GM23338 (cell line): Measurements from ENCODE around the gene CEBPE. TPM values are rescaled to one million over a fixed set of nuclear protein-coding genes. Genes with fewer than 3 reads are reported as not detected.
A peak's percentile ranks its signal among the peaks of the same experiment; 100 is the strongest.

Experiments used
- ATAC-seq: fragments of 200-7000 bp; cut with Tn5 transposase; 3 replicates; pipeline ENCODE4 v1.9.1; 2020
- DNase-seq: peaks from one replicate; pipeline ENCODE4 v3.0.0-alpha.2; 2015; ENCODE audit warnings: low spot score
- H2AFZ ChIP-seq: fragments of 200-600 bp; sonication (generic); 2 replicates; pipeline ENCODE4 v1.8.0; 2016; ENCODE audit warnings: antibody characterized with exemption, mild to moderate bottlenecking, moderate library complexity
- H3F3A ChIP-seq: fragments of 200-600 bp; sonication (generic); replicated peaks from 2 replicates; pipeline ENCODE4 v1.8.0; 2017; ENCODE audit warnings: antibody characterized with exemption, mixed run types, low read depth
- H3K27ac ChIP-seq: fragments of 200-600 bp; sonication (generic); 2 replicates; pipeline ENCODE4 v1.6.1; 2016; ENCODE audit warnings: low read depth
- H3K27me3 ChIP-seq: fragments of 200-600 bp; sonication (generic); 2 replicates; pipeline ENCODE4 v1.8.0; 2016; ENCODE audit warnings: mild to moderate bottlenecking, mixed run types, moderate library complexity; ENCODE audit not compliant: insufficient read depth
- H3K36me3 ChIP-seq: fragments of 200-600 bp; sonication (generic); 2 replicates; pipeline ENCODE4 v1.8.0; 2016; ENCODE audit warnings: mild to moderate bottlenecking; ENCODE audit not compliant: insufficient read depth
- H3K4me1 ChIP-seq: fragments of 200-600 bp; sonication (generic); 2 replicates; pipeline ENCODE4 v1.8.0; 2016; ENCODE audit warnings: mild to moderate bottlenecking, moderate library complexity; ENCODE audit not compliant: insufficient read depth
- H3K4me2 ChIP-seq: fragments of 200-600 bp; sonication (generic); 2 replicates; pipeline ENCODE4 v1.7.1; 2017; ENCODE audit warnings: mixed run types
- H3K4me3 ChIP-seq: fragments of 200-600 bp; sonication (generic); 2 replicates; pipeline ENCODE4 v1.6.1; 2016; ENCODE audit warnings: mixed run types
- H3K79me2 ChIP-seq: fragments of 200-600 bp; sonication (generic); replicated peaks from 2 replicates; pipeline ENCODE4 v1.8.0; 2017; ENCODE audit warnings: mild to moderate bottlenecking; ENCODE audit not compliant: insufficient read depth
- H3K9me2 ChIP-seq: fragments of 200-600 bp; sonication (generic); 2 replicates; pipeline ENCODE4 v1.8.0; 2017; ENCODE audit not compliant: insufficient read depth
- H4K20me1 ChIP-seq: fragments of 200-600 bp; sonication (generic); replicated peaks from 2 replicates; pipeline ENCODE4 v1.8.0; 2017; ENCODE audit warnings: mild to moderate bottlenecking; ENCODE audit not compliant: insufficient read depth
- H3K27ac Mint-ChIP-seq: 2 replicates; pipeline ENCODE4 v1.8.0; 2020; ENCODE audit warnings: inconsistent platforms, mild to moderate bottlenecking, moderate library complexity, mixed read lengths
- H3K27me3 Mint-ChIP-seq: 3 replicates; pipeline ENCODE4 v1.8.0; 2022; ENCODE audit warnings: low read depth, mild to moderate bottlenecking, moderate library complexity, mixed read lengths, inconsistent platforms; ENCODE audit not compliant: insufficient read depth, poor library complexity
- H3K36me3 Mint-ChIP-seq: 3 replicates; pipeline ENCODE4 v1.8.0; 2021; ENCODE audit warnings: low read depth, mild to moderate bottlenecking, inconsistent platforms, moderate library complexity, mixed read lengths
- H3K4me1 Mint-ChIP-seq: 3 replicates; pipeline ENCODE4 v1.8.0; 2020; ENCODE audit warnings: mild to moderate bottlenecking, inconsistent platforms, mixed read lengths
- H3K4me3 Mint-ChIP-seq: 3 replicates; pipeline ENCODE4 v1.8.0; 2021; ENCODE audit warnings: moderate library complexity, mild to moderate bottlenecking, inconsistent platforms, mixed read lengths
- H3K9me3 Mint-ChIP-seq: 3 replicates; pipeline ENCODE4 v1.8.0; 2020; ENCODE audit warnings: moderate library complexity, mild to moderate bottlenecking, inconsistent platforms, mixed read lengths
- CREB1 ChIP-seq: fragments of 250-450 bp; sonication (Bioruptor Pico); IDR thresholded peaks from 2 replicates; pipeline ENCODE4 v1.5.0; 2020; ENCODE audit warnings: low read depth, mild to moderate bottlenecking, moderate library complexity
- EZH2phosphoT487 ChIP-seq: fragments of 200-600 bp; sonication (generic); IDR thresholded peaks from one replicate; pipeline ENCODE4 v1.8.1; 2018; ENCODE audit warnings: antibody characterized with exemption; ENCODE audit not compliant: unreplicated experiment
- POLR2AphosphoS5 ChIP-seq: IDR thresholded peaks from 2 replicates; pipeline ENCODE4 v1.6.1; 2016; ENCODE audit warnings: antibody characterized with exemption, low read depth
- STAT1 ChIP-seq: IDR thresholded peaks from one replicate; pipeline ENCODE4 v1.6.1; 2016; ENCODE audit warnings: antibody characterized with exemption; ENCODE audit not compliant: unreplicated experiment
- ZNF331 ChIP-seq: fragments of 250-450 bp; sonication (Bioruptor Pico); IDR thresholded peaks from 2 replicates; pipeline ENCODE4 v1.5.0; 2020; ENCODE audit warnings: low read depth, mild to moderate bottlenecking, moderate library complexity
- polyA plus RNA-seq: library from polyadenylated mRNA; unstranded; fragments of >200 nt; fragmentation: Nextera tagmentation; extraction: Ambion mirVana; gene quantifications from 2 replicates; pipeline ENCODE4 v1.2.1, GENCODE V29; 2016
- total RNA-seq: library from RNA; depleted of rRNA; stranded (reverse); fragments of >200 nt; shearing (Covaris generic); gene quantifications from 2 replicates; pipeline ENCODE4 v1.2.3, GENCODE V29; 2014
- TF ChIP-seq, protein P1 (sequence below): IDR thresholded peaks from 2 replicates; pipeline ENCODE4 v1.6.1; 2016; ENCODE audit warnings: antibody characterized with exemption
- TF ChIP-seq, protein P2 (sequence below): fragments of 250-450 bp; sonication (Bioruptor Pico); IDR thresholded peaks from 2 replicates; pipeline ENCODE4 v1.5.0; 2020; ENCODE audit warnings: mild to moderate bottlenecking, moderate library complexity
- TF ChIP-seq, protein P3 (sequence below): IDR thresholded peaks from one replicate; pipeline ENCODE4 v1.6.1; 2018; ENCODE audit warnings: antibody characterized with exemption; ENCODE audit not compliant: unreplicated experiment

The CEBPE gene
- total and polyA plus RNA-seq, 2 experiments from 2014 or later = not detected

DNA sequence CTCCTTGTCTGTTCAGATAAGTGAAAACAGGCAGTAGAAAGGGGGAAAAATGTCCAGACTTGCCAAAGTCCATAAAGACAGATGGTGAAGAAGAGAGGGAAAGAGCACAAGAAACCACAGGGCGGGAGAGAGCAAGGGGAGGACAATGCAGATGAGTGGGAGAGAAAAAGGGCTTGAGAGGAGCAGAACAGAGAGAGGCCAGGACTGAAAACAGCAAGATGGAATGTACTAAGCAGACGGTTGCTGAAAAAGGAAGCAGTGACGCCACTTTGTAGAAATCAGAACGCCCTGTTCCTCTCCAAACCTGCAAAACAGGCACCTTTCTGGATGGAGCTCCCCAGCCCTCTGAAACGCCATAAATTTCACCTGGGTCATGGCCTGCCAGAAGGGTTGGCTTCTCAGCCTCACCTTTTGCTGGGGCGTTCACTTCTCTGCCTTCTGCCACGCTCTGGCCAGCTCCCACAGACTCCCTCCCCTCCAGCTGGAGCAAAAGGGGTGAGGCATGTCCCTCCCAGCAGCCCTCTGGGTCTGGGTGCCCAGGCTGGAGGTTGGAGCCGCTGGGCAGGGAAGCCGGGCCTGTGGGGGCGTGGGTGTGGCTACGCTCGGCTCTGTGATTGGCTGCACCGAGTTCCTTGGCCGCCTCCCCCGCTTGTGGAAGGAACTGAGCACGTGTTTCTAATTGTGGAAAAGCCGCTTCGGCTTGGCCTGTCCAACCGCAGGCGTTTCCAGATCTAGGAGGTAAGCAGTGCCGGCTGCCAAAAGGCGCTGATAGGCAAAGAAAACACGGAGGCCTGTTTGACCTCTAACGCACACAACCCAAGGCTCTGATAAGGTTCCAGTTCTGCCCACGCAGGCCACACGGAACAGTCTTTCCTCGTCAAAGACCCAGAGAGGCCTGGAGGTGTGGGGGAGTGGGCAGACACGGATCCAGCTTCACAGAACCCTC lies 35.1 kb upstream of the CEBPE start:
- H3K4me3 Mint-ChIP-seq = peak overlapping the region; percentile 23; the same call in 1 of the 3 replicates
- no peak overlapping the region for H2AFZ ChIP-seq

More for the DNA sequence above, 35.1 kb upstream of the CEBPE start:
- Histone ChIP-seq H3F3A (peaks cover 15% of the 10 kb centered on the region), H3K27ac (peak overlapping the region; percentile 68; the same call in 1 of the 2 replicates), H4K20me1 (peaks cover 5% of the 10 kb centered on the region), H3K79me2 (no peaks in the 10 kb centered on the region), H3K36me3 (peaks cover 24% of the 10 kb centered on the region), H3K4me2 (peak overlapping the region; percentile 29; the same call in 1 of the 2 replicates), H3K9me2 (no peaks in the 10 kb centered on the region), H3K4me1 (peaks cover 23% of the 10 kb centered on the region), H3K4me3 (no peak overlapping the region), H3K27me3 (no peaks in the 10 kb centered on the region)
- no peaks in the 10 kb centered on the region; the same call in 2 of the 3 replicates for H3K9me3 Mint-ChIP-seq
- ATAC-seq (peak; percentile 92), DNase-seq (peak; percentile 87)
- peaks cover 2% of the 10 kb centered on the region for H3K27me3 Mint-ChIP-seq
- H3K27ac Mint-ChIP-seq = peak overlapping the region; percentile 96
- TF ChIP-seq, protein P1, sequence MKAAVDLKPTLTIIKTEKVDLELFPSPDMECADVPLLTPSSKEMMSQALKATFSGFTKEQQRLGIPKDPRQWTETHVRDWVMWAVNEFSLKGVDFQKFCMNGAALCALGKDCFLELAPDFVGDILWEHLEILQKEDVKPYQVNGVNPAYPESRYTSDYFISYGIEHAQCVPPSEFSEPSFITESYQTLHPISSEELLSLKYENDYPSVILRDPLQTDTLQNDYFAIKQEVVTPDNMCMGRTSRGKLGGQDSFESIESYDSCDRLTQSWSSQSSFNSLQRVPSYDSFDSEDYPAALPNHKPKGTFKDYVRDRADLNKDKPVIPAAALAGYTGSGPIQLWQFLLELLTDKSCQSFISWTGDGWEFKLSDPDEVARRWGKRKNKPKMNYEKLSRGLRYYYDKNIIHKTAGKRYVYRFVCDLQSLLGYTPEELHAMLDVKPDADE = no peak
- TF ChIP-seq ZNF331 (CRISPR knock-in tag) (no peak), CREB1 (CRISPR knock-in tag) (no peak), STAT1 (no peak), EZH2phosphoT487 (no peak), POLR2AphosphoS5 (peak; percentile 34; the same call in 1 of the 2 replicates)
- TF ChIP-seq, protein P2, sequence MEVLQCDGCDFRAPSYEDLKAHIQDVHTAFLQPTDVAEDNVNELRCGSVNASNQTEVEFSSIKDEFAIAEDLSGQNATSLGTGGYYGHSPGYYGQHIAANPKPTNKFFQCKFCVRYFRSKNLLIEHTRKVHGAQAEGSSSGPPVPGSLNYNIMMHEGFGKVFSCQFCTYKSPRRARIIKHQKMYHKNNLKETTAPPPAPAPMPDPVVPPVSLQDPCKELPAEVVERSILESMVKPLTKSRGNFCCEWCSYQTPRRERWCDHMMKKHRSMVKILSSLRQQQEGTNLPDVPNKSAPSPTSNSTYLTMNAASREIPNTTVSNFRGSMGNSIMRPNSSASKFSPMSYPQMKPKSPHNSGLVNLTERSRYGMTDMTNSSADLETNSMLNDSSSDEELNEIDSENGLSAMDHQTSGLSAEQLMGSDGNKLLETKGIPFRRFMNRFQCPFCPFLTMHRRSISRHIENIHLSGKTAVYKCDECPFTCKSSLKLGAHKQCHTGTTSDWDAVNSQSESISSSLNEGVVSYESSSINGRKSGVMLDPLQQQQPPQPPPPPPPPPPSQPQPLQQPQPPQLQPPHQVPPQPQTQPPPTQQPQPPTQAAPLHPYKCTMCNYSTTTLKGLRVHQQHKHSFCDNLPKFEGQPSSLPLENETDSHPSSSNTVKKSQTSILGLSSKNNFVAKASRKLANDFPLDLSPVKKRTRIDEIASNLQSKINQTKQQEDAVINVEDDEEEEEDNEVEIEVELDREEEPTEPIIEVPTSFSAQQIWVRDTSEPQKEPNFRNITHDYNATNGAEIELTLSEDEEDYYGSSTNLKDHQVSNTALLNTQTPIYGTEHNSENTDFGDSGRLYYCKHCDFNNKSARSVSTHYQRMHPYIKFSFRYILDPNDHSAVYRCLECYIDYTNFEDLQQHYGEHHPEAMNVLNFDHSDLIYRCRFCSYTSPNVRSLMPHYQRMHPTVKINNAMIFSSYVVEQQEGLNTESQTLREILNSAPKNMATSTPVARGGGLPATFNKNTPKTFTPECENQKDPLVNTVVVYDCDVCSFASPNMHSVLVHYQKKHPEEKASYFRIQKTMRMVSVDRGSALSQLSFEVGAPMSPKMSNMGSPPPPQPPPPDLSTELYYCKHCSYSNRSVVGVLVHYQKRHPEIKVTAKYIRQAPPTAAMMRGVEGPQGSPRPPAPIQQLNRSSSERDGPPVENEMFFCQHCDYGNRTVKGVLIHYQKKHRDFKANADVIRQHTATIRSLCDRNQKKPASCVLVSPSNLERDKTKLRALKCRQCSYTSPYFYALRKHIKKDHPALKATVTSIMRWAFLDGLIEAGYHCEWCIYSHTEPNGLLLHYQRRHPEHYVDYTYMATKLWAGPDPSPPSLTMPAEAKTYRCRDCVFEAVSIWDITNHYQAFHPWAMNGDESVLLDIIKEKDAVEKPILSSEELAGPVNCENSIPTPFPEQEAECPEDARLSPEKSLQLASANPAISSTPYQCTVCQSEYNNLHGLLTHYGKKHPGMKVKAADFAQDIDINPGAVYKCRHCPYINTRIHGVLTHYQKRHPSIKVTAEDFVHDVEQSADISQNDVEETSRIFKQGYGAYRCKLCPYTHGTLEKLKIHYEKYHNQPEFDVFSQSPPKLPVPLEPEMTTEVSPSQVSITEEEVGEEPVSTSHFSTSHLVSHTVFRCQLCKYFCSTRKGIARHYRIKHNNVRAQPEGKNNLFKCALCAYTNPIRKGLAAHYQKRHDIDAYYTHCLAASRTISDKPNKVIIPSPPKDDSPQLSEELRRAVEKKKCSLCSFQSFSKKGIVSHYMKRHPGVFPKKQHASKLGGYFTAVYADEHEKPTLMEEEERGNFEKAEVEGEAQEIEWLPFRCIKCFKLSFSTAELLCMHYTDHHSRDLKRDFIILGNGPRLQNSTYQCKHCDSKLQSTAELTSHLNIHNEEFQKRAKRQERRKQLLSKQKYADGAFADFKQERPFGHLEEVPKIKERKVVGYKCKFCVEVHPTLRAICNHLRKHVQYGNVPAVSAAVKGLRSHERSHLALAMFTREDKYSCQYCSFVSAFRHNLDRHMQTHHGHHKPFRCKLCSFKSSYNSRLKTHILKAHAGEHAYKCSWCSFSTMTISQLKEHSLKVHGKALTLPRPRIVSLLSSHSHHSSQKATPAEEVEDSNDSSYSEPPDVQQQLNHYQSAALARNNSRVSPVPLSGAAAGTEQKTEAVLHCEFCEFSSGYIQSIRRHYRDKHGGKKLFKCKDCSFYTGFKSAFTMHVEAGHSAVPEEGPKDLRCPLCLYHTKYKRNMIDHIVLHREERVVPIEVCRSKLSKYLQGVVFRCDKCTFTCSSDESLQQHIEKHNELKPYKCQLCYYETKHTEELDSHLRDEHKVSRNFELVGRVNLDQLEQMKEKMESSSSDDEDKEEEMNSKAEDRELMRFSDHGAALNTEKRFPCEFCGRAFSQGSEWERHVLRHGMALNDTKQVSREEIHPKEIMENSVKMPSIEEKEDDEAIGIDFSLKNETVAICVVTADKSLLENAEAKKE = no peak
- TF ChIP-seq, protein P3, sequence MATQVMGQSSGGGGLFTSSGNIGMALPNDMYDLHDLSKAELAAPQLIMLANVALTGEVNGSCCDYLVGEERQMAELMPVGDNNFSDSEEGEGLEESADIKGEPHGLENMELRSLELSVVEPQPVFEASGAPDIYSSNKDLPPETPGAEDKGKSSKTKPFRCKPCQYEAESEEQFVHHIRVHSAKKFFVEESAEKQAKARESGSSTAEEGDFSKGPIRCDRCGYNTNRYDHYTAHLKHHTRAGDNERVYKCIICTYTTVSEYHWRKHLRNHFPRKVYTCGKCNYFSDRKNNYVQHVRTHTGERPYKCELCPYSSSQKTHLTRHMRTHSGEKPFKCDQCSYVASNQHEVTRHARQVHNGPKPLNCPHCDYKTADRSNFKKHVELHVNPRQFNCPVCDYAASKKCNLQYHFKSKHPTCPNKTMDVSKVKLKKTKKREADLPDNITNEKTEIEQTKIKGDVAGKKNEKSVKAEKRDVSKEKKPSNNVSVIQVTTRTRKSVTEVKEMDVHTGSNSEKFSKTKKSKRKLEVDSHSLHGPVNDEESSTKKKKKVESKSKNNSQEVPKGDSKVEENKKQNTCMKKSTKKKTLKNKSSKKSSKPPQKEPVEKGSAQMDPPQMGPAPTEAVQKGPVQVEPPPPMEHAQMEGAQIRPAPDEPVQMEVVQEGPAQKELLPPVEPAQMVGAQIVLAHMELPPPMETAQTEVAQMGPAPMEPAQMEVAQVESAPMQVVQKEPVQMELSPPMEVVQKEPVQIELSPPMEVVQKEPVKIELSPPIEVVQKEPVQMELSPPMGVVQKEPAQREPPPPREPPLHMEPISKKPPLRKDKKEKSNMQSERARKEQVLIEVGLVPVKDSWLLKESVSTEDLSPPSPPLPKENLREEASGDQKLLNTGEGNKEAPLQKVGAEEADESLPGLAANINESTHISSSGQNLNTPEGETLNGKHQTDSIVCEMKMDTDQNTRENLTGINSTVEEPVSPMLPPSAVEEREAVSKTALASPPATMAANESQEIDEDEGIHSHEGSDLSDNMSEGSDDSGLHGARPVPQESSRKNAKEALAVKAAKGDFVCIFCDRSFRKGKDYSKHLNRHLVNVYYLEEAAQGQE = no peak
- H3K36me3 Mint-ChIP-seq = peaks cover 53% of the 10 kb centered on the region
- peaks cover 41% of the 10 kb centered on the region for H3K4me1 Mint-ChIP-seq
